Measurements from ENCODE around the gene AGPAT2. TPM values are rescaled to one million over a fixed set of nuclear protein-coding genes. Genes with fewer than 3 reads are reported as not detected.

AGPAT2 gene
- total and polyA plus RNA-seq, 2 experiments from 2014 or later = 31.8 to 44.7 TPM

GRCh38 chr9:136669791-136670464 lies 17.3 kb downstream of the AGPAT2 start:
- Mint-ChIP-seq H3K9me3 (no peaks in the 10 kb centered on the region), H3K27ac (no peak overlapping the region), H3K4me1 (peaks cover 2% of the 10 kb centered on the region; the same call in 1 of the 3 replicates), H3K36me3 (ENCODE audit: low read depth) (no peaks in the 10 kb centered on the region), H3K27me3 (ENCODE audit: insufficient read depth, low read depth, poor library complexity) (peaks cover 3% of the 10 kb centered on the region), H3K4me3 (no peak overlapping the region)
- Histone ChIP-seq H3K27ac (ENCODE audit: low read depth) (no peak overlapping the region), H3K79me2 (replicated peaks; ENCODE audit: insufficient read depth) (no peaks in the 10 kb centered on the region), H4K20me1 (replicated peaks; ENCODE audit: insufficient read depth) (no peaks in the 10 kb centered on the region), H3K4me1 (ENCODE audit: insufficient read depth) (no peaks in the 10 kb centered on the region; the same call in 1 of the 2 replicates), H3F3A (replicated peaks; ENCODE audit: low read depth) (no peaks in the 10 kb centered on the region), H3K4me2 (no peak overlapping the region), H3K36me3 (ENCODE audit: insufficient read depth) (no peaks in the 10 kb centered on the region), H3K27me3 (ENCODE audit: insufficient read depth) (no peaks in the 10 kb centered on the region), H3K4me3 (no peak overlapping the region), H2AFZ (no peak overlapping the region), H3K9me2 (ENCODE audit: insufficient read depth) (no peaks in the 10 kb centered on the region)
- no peak for TF ChIP-seq REST (IDR thresholded peaks at IDR 0.05; ENCODE audit: unreplicated experiment)
- no peak for TF ChIP-seq EZH2phosphoT487 (IDR thresholded peaks at IDR 0.05; ENCODE audit: unreplicated experiment)
- TF ChIP-seq POLR2AphosphoS5 (IDR thresholded peaks at IDR 0.05; ENCODE audit: low read depth) = no peak
- no peak for TF ChIP-seq CTCF (conservative IDR thresholded peaks at IDR 0.05; ENCODE audit: low read depth in 2 of 2)
- TF ChIP-seq ETS1 (IDR thresholded peaks at IDR 0.05) = no peak
- no peak for TF ChIP-seq ZNF114 (CRISPR knock-in tag; IDR thresholded peaks at IDR 0.05)
- TF ChIP-seq STAT1 (IDR thresholded peaks at IDR 0.05; ENCODE audit: unreplicated experiment) = no peak
- TF ChIP-seq CREB1 (CRISPR knock-in tag; IDR thresholded peaks at IDR 0.05; ENCODE audit: low read depth) = no peak
- no peak for TF ChIP-seq NANOG (IDR thresholded peaks at IDR 0.05; ENCODE audit: borderline replicate concordance)
- DNase-seq (ENCODE audit: low spot score) (no peak), ATAC-seq (no peak)
